Activated CD4-positive, alpha-beta T cell treated with anti-CD3 and anti-CD28 coated beads, Interleukin-2, Interleukin-6, amounts not matched to agents 100 ng/mL and 50 ng/mL, durations not matched to agents 16 hours and 8 hours (primary cell): ENCODE results near the gene SGPL1.

ENCODE experiments used
- DNase-seq: peaks from one replicate; pipeline ENCODE4 v3.0.0-alpha.2; 2020

The SGPL1 gene

DNA sequence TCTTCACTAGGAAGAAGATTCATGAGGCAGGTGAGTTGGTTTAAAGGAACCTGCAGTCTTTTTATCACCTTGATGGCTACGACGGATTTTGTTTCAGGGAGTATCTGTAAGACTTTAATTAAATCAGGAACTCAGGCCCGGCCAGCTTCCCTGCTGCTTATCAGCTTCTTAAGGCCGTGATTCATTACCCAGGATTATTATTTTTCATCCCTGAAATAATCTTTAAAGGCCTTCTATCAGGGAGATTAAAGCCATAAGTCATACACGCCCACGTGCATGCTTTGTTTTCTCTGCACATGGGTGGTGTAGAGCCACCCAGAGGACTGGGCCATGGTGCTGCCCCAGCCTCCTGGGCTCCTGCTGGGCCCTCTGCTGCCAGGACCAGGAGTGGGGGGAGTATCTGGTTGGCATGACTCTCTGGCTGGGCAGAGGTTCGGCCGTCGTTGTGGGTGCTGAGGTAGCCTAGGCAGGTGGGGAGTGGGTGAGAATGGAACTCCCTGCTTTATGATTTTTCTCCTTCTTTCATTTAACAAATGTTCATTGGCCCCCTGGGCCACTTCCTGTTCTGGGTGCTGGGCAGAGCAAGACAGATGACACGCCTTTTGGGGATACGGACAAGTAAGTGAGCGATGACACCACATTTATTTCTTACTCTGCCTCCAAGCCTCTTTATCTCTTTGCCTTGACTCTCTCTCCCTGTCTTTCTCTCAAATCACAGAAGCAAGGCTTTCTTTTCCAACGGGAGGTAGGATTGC, 111.6 kb downstream of the SGPL1 start:
- DNase-seq = no peak

- no peak for DNase-seq
Measured at GRCh38 chr10:70928140-70928539, 112.4 kb downstream of the SGPL1 start.

DNA sequence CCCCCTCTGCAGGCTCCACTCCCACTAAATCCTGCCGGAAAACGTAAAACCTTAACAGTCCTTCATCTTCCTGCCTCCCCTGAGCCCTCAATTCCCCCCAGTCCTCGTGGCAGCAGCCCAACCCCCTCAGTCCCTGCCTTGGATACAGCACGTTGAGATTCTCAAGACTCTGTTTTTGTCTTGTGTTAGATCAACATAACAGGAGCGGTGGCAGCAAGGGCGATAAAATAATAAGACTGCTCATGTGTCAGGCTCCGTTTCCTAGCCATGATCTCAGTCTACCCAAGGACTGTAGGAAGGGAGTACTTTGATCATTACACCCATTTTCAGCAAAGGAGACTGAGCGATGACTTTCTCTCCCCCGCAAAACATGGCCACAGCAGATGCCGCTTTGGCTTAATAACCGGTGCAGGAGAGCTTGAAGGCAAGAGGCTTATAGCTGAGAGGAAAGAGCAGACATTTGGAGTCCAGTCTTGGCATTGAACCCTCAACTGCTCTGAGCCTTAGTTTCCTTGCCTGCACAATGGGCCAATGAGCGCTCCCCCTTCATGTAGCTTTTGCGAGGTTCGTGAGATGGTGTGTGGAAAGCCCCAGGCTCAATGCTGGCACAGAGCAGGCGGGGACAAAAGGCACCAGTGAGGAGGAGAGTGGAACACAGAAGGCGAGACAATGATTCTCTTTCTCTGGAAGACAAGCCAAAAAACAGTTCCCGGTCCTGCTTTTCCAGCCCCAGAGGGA, 114.7 kb downstream of the SGPL1 start:
- no peak for DNase-seq
